Ishikawa (cell line): ENCODE measurements around the gene RBFOX1.

Experiments used
- CEBPB ChIP-seq: IDR thresholded peaks from 2 replicates; pipeline ENCODE4 v1.6.1; 2012
- CREB1 ChIP-seq: IDR thresholded peaks from 2 replicates; pipeline ENCODE4 v1.6.1; 2012; ENCODE audit warnings: low read depth
- EGR1 ChIP-seq: IDR thresholded peaks from 2 replicates; pipeline ENCODE4 v1.6.1; 2012
- EP300 ChIP-seq: IDR thresholded peaks from 2 replicates; pipeline ENCODE4 v1.6.1; 2012; ENCODE audit warnings: borderline replicate concordance
- FOXM1 ChIP-seq: IDR thresholded peaks from 2 replicates; pipeline ENCODE4 v1.6.1; 2012; ENCODE audit warnings: low read depth, borderline replicate concordance
- MAX ChIP-seq: IDR thresholded peaks from 2 replicates; pipeline ENCODE4 v1.6.1; 2012
- NFIC ChIP-seq: IDR thresholded peaks from 2 replicates; pipeline ENCODE4 v1.6.1; 2012
- RAD21 ChIP-seq: IDR thresholded peaks from 2 replicates; pipeline ENCODE4 v1.6.1; 2012; ENCODE audit warnings: low read depth
- REST ChIP-seq: IDR thresholded peaks from 2 replicates; pipeline ENCODE4 v1.6.1; 2012; ENCODE audit warnings: low read depth, mild to moderate bottlenecking
- TAF1 ChIP-seq: IDR thresholded peaks from 2 replicates; pipeline ENCODE4 v1.6.1; 2012; ENCODE audit warnings: low read depth, mild to moderate bottlenecking
- TCF12 ChIP-seq: IDR thresholded peaks from 2 replicates; pipeline ENCODE4 v1.6.1; 2012; ENCODE audit warnings: low read depth
- TEAD4 ChIP-seq: IDR thresholded peaks from 2 replicates; pipeline ENCODE4 v1.6.1; 2012
- USF1 ChIP-seq: IDR thresholded peaks from 2 replicates; pipeline ENCODE4 v1.6.1; 2012
- YY1 ChIP-seq: IDR thresholded peaks from 2 replicates; pipeline ENCODE4 v1.6.1; 2012; ENCODE audit warnings: low read depth
- ZBTB7A ChIP-seq: IDR thresholded peaks from 2 replicates; pipeline ENCODE4 v1.6.1; 2012; ENCODE audit warnings: low read depth

Gene RBFOX1

GRCh38 chr16:7321661-7322060 lies 11.0 kb upstream of the RBFOX1 start:
- no peak for TF ChIP-seq TCF12
- TF ChIP-seq TAF1 = no peak
- TF ChIP-seq YY1 = no peak
- TF ChIP-seq ZBTB7A = no peak
- TF ChIP-seq CEBPB = no peak
- TF ChIP-seq REST = no peak
- TF ChIP-seq USF1 = no peak
- no peak for TF ChIP-seq RAD21
- no peak for TF ChIP-seq FOXM1

- no peak for TF ChIP-seq ZBTB7A
- no peak for TF ChIP-seq RAD21
- no peak for TF ChIP-seq EP300
- TF ChIP-seq TAF1 = no peak
- no peak for TF ChIP-seq MAX
- no peak for TF ChIP-seq NFIC
- no peak for TF ChIP-seq CREB1
- TF ChIP-seq CEBPB = no peak
- TF ChIP-seq EGR1 = no peak
Observed at GRCh38 chr16:7324321-7324720, 8.3 kb upstream of the RBFOX1 start.

GRCh38 chr16:7325834-7326233 lies 6.8 kb upstream of the RBFOX1 start:
- no peak for TF ChIP-seq RAD21
- no peak for TF ChIP-seq REST
- TF ChIP-seq TCF12 = no peak
- TF ChIP-seq FOXM1 = no peak
- TF ChIP-seq MAX = no peak
- no peak for TF ChIP-seq YY1

- TF ChIP-seq CEBPB = no peak
- TF ChIP-seq YY1 = no peak
- no peak for TF ChIP-seq TEAD4
- no peak for TF ChIP-seq FOXM1
- TF ChIP-seq CREB1 = no peak
- TF ChIP-seq EGR1 = no peak
- no peak for TF ChIP-seq EP300
Observed at GRCh38 chr16:7330709-7331108, 1.9 kb upstream of the RBFOX1 start.

- TF ChIP-seq REST (no peak), FOXM1 (no peak), EGR1 (no peak), YY1 (no peak), USF1 (no peak), TCF12 (no peak), EP300 (no peak), CREB1 (no peak)
Observed at GRCh38 chr16:7331997-7332396, 648 bp upstream of the RBFOX1 start.
